Adrenal gland (tissue), 5 donors: ENCODE results near the gene NONO.
"Not testable (repeated sequence)": the region's sequence is repeated elsewhere in the genome, so short reads cannot be mapped to it uniquely, and the experiment has no call there.

Source experiments
- POLR2A ChIP-seq, 2 donors: fragments of 450-650 bp; IDR thresholded peaks; one replicate each; pipeline ENCODE4 v1.6.1; 2017; ENCODE audit warnings: antibody characterized with exemption in 2 of 2, mild to moderate bottlenecking in 2 of 2, moderate library complexity in 1 of 2
- TF ChIP-seq, protein P1 (sequence below), 6 experiments: fragments of 450-650 bp in 4 of 6; fragments of 200-600 bp in 2 of 6; sonication (generic) in 1 of 6; IDR thresholded peaks; 1 replicate in 5 of 6; 2 replicates in 1 of 6; pipeline versions ENCODE4 v1.5.1 to v1.8.0; 2016 to 2021; ENCODE audit warnings: antibody characterized with exemption in 6 of 6, mild to moderate bottlenecking in 2 of 6, moderate library complexity in 1 of 6
- donor health status: DM: no; HTN: no; CAD: no.

DNA sequence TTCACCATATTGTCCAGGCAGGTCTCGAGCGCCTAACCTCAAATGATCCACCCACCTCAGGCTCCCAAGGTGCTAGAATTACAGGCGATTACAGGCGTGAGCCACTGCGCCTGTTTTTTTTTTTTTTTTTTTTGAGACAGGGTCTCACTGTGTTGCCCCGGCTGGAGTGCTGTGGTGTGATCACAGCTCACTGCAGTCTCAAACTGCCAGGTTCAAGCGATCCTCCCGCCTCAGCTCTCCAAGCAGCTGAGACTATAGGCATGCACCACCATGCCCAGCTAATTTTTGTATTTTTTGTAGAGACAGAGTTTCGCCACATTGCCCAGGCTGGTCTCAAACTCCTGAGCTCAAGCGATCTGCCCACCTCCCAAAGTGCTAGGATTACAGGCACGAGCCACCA is 41.0 kb downstream of the NONO start:
- TF ChIP-seq, protein P1, sequence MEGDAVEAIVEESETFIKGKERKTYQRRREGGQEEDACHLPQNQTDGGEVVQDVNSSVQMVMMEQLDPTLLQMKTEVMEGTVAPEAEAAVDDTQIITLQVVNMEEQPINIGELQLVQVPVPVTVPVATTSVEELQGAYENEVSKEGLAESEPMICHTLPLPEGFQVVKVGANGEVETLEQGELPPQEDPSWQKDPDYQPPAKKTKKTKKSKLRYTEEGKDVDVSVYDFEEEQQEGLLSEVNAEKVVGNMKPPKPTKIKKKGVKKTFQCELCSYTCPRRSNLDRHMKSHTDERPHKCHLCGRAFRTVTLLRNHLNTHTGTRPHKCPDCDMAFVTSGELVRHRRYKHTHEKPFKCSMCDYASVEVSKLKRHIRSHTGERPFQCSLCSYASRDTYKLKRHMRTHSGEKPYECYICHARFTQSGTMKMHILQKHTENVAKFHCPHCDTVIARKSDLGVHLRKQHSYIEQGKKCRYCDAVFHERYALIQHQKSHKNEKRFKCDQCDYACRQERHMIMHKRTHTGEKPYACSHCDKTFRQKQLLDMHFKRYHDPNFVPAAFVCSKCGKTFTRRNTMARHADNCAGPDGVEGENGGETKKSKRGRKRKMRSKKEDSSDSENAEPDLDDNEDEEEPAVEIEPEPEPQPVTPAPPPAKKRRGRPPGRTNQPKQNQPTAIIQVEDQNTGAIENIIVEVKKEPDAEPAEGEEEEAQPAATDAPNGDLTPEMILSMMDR (IDR thresholded peaks at IDR 0.05) = not testable (repeated sequence)
- TF ChIP-seq POLR2A (IDR thresholded peaks at IDR 0.05) = not testable (repeated sequence)
